Measurements from ENCODE around the gene COA1. TPM values are rescaled to one million over a fixed set of nuclear protein-coding genes. Genes with fewer than 3 reads are reported as not detected.
A peak's percentile ranks its signal among the peaks of the same experiment; 100 is the strongest.

The COA1 gene
- total RNA-seq, 1 donor from 2014 or later, result 85.1 TPM

GRCh38 chr7:43659549-43659896 is 69.8 kb downstream of the COA1 start:
- no peak for TF ChIP-seq CTCF (IDR thresholded peaks at IDR 0.05; ENCODE audit: unreplicated experiment)
- H3K36me3 Mint-ChIP-seq (ENCODE audit: insufficient read depth), result peaks cover 27% of the 10 kb centered on the region
- no peak for DNase-seq (ENCODE audit: low spot score, unreplicated experiment)
- H3K9me3 Mint-ChIP-seq (ENCODE audit: low read depth), result peaks cover 7% of the 10 kb centered on the region
- H3K4me3 Mint-ChIP-seq (ENCODE audit: low read depth), result no peak overlapping the region
- peaks cover 21% of the 10 kb centered on the region for H3K4me1 Mint-ChIP-seq (ENCODE audit: low read depth)
- no peaks in the 10 kb centered on the region for H3K27me3 Mint-ChIP-seq
- H3K27ac Mint-ChIP-seq, result peak overlapping the region; percentile 8

GRCh38 chr7:43658718-43659548 is 70.4 kb downstream of the COA1 start:
- Mint-ChIP-seq H3K4me3 (ENCODE audit: low read depth) (no peak overlapping the region), H3K36me3 (ENCODE audit: insufficient read depth) (peaks cover 31% of the 10 kb centered on the region), H3K4me1 (ENCODE audit: low read depth) (peaks cover 21% of the 10 kb centered on the region), H3K9me3 (ENCODE audit: low read depth) (peaks cover 7% of the 10 kb centered on the region), H3K27ac (peak overlapping the region; percentile 23), H3K27me3 (no peaks in the 10 kb centered on the region)
- no peak for DNase-seq (ENCODE audit: low spot score, unreplicated experiment)
- no peak for TF ChIP-seq CTCF (IDR thresholded peaks at IDR 0.05; ENCODE audit: unreplicated experiment)

GRCh38 chr7:43656997-43657396 is 72.3 kb downstream of the COA1 start:
- no peak overlapping the region for H3K4me3 Mint-ChIP-seq (ENCODE audit: low read depth)
- no peak for DNase-seq (ENCODE audit: low spot score, unreplicated experiment)

GRCh38 chr7:43655584-43655983 is 73.7 kb downstream of the COA1 start:
- Mint-ChIP-seq H3K36me3 (ENCODE audit: insufficient read depth) (peaks cover 31% of the 10 kb centered on the region), H3K27me3 (no peaks in the 10 kb centered on the region), H3K4me1 (ENCODE audit: low read depth) (peaks cover 21% of the 10 kb centered on the region), H3K27ac (no peak overlapping the region), H3K9me3 (ENCODE audit: low read depth) (peaks cover 7% of the 10 kb centered on the region), H3K4me3 (ENCODE audit: low read depth) (no peak overlapping the region)
- no peak for DNase-seq (ENCODE audit: low spot score, unreplicated experiment)
- no peak for TF ChIP-seq CTCF (IDR thresholded peaks at IDR 0.05; ENCODE audit: unreplicated experiment)

More at GRCh38 chr7:43656997-43657396, 72.3 kb downstream of the COA1 start:
- Mint-ChIP-seq H3K9me3 (ENCODE audit: low read depth) (peaks cover 7% of the 10 kb centered on the region), H3K4me1 (ENCODE audit: low read depth) (peaks cover 21% of the 10 kb centered on the region), H3K27me3 (no peaks in the 10 kb centered on the region), H3K27ac (no peak overlapping the region), H3K36me3 (ENCODE audit: insufficient read depth) (peaks cover 30% of the 10 kb centered on the region)
- no peak for TF ChIP-seq CTCF (IDR thresholded peaks at IDR 0.05; ENCODE audit: unreplicated experiment)

- Mint-ChIP-seq H3K27me3 (no peaks in the 10 kb centered on the region), H3K36me3 (ENCODE audit: insufficient read depth) (peaks cover 34% of the 10 kb centered on the region), H3K4me1 (ENCODE audit: low read depth) (peaks cover 12% of the 10 kb centered on the region), H3K4me3 (ENCODE audit: low read depth) (no peak overlapping the region), H3K9me3 (ENCODE audit: low read depth) (peaks cover 7% of the 10 kb centered on the region), H3K27ac (no peak overlapping the region)
- DNase-seq (ENCODE audit: low spot score, unreplicated experiment), result no peak
- TF ChIP-seq CTCF (IDR thresholded peaks at IDR 0.05; ENCODE audit: unreplicated experiment), result no peak
These were observed 75.3 kb downstream of the COA1 start for GRCh38 chr7:43653891-43654504.

All from progenitor cell of endocrine pancreas (in vitro differentiated cells).